Cardiac fibroblast (primary cell): ENCODE data around the gene ZNF484.
"Not testable (repeated sequence)": the region's sequence is repeated elsewhere in the genome, so short reads cannot be mapped to it uniquely, and the experiment has no call there.

Experiments
- DNase-seq, 2 donors: peaks; one replicate each; pipeline versions ENCODE4 v3.0.0 to v3.0.0-alpha.2; 2010; ENCODE audit warnings: low read depth in 2 of 2
- H3K4me3 ChIP-seq, 2 donors: replicated peaks in 1 of 2; 1 replicate in 1 of 2; 2 replicates in 1 of 2; pipeline ENCODE4 v1.5.1; 2011; ENCODE audit warnings: low read depth in 2 of 2, low read length in 2 of 2, mild to moderate bottlenecking in 2 of 2, moderate library complexity in 1 of 2
- CTCF ChIP-seq: IDR thresholded peaks from one replicate; pipeline ENCODE4 v1.5.1; 2011; ENCODE audit warnings: low read depth, mild to moderate bottlenecking, low read length, inconsistent platforms

ZNF484 gene

GRCh38 chr9:92882276-92882675 is 4.4 kb upstream of the ZNF484 start:
- TF ChIP-seq CTCF = no peak

GRCh38 chr9:92875373-92875772 is 2.5 kb downstream of the ZNF484 start:
- no peak for DNase-seq
- no peak for TF ChIP-seq CTCF
- H3K4me3 ChIP-seq = no peak overlapping the region

More at GRCh38 chr9:92882276-92882675, 4.4 kb upstream of the ZNF484 start:
- H3K4me3 ChIP-seq = no peak overlapping the region
- DNase-seq = no peak

GRCh38 chr9:92870289-92870688 is 7.5 kb downstream of the ZNF484 start:
- DNase-seq = no peak
- no peak for TF ChIP-seq CTCF
- H3K4me3 ChIP-seq = no peak overlapping the region

- DNase-seq, H3K4me3 ChIP-seq: not testable (repeated sequence)
These were observed 11.2 kb downstream of the ZNF484 start for GRCh38 chr9:92866600-92866999.

GRCh38 chr9:92864152-92864551 is 13.7 kb downstream of the ZNF484 start:
- DNase-seq = no peak
- H3K4me3 ChIP-seq = no peak overlapping the region
- no peak for TF ChIP-seq CTCF

- no peak for DNase-seq
- TF ChIP-seq CTCF = no peak
- H3K4me3 ChIP-seq = no peak overlapping the region
These were observed 17.0 kb downstream of the ZNF484 start for GRCh38 chr9:92860867-92861266.

- H3K4me3 ChIP-seq = no peak overlapping the region
- no peak for DNase-seq
- no peak for TF ChIP-seq CTCF
These were observed 20.6 kb downstream of the ZNF484 start for GRCh38 chr9:92857236-92857635.
